GM19455 (cell line): ENCODE measurements around the gene ARHGEF11.
"Not testable (repeated sequence)": the region's sequence is repeated elsewhere in the genome, so short reads cannot be mapped to it uniquely, and the experiment has no call there.

ENCODE experiments used
- ATAC-seq: cut with Tn5 transposase; IDR thresholded peaks from one replicate; pipeline ENCODE4 v1.9.1; 2021; ENCODE audit not compliant: unreplicated experiment

Gene ARHGEF11

GRCh38 chr1:156931974-156932710 is 113.4 kb downstream of the ARHGEF11 start:
- no peak for ATAC-seq

GRCh38 chr1:156931211-156931952 is 114.2 kb downstream of the ARHGEF11 start:
- ATAC-seq, result no peak

- no peak for ATAC-seq
Measured at GRCh38 chr1:156930483-156930882, 115.1 kb downstream of the ARHGEF11 start.

GRCh38 chr1:156929596-156930238 is 115.8 kb downstream of the ARHGEF11 start:
- no peak for ATAC-seq

- no peak for ATAC-seq
Measured at GRCh38 chr1:156928043-156928602, 117.4 kb downstream of the ARHGEF11 start.

GRCh38 chr1:156927215-156928042 is 118.1 kb downstream of the ARHGEF11 start:
- no peak for ATAC-seq

- not testable (repeated sequence) for ATAC-seq
Measured at GRCh38 chr1:156926695-156927094, 118.8 kb downstream of the ARHGEF11 start.

- no peak for ATAC-seq
Measured at GRCh38 chr1:156926175-156926574, 119.4 kb downstream of the ARHGEF11 start.

GRCh38 chr1:156925154-156926010 is 120.2 kb downstream of the ARHGEF11 start:
- no peak for ATAC-seq

GRCh38 chr1:156924478-156925153 is 120.9 kb downstream of the ARHGEF11 start:
- no peak for ATAC-seq

GRCh38 chr1:156923670-156924477 is 121.7 kb downstream of the ARHGEF11 start:
- ATAC-seq, result no peak

GRCh38 chr1:156922986-156923669 is 122.4 kb downstream of the ARHGEF11 start:
- no peak for ATAC-seq

GRCh38 chr1:156921053-156921529 is 124.5 kb downstream of the ARHGEF11 start:
- no peak for ATAC-seq

- no peak for ATAC-seq
Measured at GRCh38 chr1:156920233-156921052, 125.1 kb downstream of the ARHGEF11 start, which contains the start of gene LRRC71. LRRC71 (plus strand) TSS chr1:156920632; CDS start chr1:156920804, 172 bp downstream.

GRCh38 chr1:156914440-156914856 is 131.1 kb downstream of the ARHGEF11 start:
- ATAC-seq, result no peak

- ATAC-seq, result no peak
Measured at GRCh38 chr1:156913809-156914387, 131.6 kb downstream of the ARHGEF11 start.
